ENCODE data around the gene ESYT2.

Gene ESYT2

DNA sequence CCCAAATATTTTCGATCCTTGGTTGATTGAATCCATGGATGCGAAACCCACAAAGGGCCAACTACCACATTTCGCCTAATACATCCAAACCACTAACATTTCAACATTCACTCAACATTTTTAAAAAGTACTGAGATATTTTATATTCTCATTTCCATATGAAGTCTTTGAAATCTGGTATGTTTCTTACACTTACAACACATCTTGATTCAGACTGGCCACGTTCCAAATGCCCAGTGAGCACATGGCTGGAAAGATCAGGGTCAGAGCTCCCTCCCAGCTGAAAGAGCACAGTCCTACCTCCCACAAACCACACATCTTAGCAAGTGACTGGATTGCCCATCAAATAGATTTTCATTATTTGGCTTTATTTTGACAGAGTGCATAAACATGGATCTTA lies 143.6 kb downstream of the ESYT2 start:
- Mint-ChIP-seq H3K27ac (no peak overlapping the region), H3K4me1 (peaks cover 7% of the 10 kb centered on the region), H3K9me3 (no peaks in the 10 kb centered on the region), H3K4me3 (no peak overlapping the region), H3K27me3 (no peaks in the 10 kb centered on the region), H3K36me3 (peaks cover 54% of the 10 kb centered on the region)
- CTCF ChIA-PET: interaction anchor here (1.5 kb wide), 1 partner anchor 9 kb away, joined by 4 read pairs; no protein-coding TSS in a partner anchor
- no peak for DNase-seq

DNA sequence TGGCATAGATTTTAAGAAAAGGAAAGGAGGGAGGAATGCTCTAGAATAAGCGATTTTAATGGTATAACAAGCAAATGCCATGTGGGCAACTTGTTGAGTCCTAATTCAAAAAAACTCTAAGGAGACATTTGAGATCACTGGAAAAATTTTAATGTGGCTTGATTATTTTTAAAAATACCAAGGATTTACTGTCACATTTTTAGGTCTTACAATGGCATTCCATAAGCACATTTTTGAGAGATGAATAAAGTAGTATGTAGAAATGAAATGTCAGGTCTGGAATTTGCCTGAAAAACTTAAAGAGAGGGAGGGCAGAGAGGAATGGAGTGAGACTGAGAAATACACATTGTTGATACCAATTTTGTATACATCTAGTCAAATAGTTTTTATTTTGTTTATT lies 145.0 kb downstream of the ESYT2 start:
- DNase-seq: no peak
- H3K9me3 Mint-ChIP-seq: no peaks in the 10 kb centered on the region
- peaks cover 13% of the 10 kb centered on the region for H3K4me1 Mint-ChIP-seq
- CTCF ChIA-PET: no interaction called here
- no peak overlapping the region for H3K4me3 Mint-ChIP-seq
- no peak overlapping the region for H3K27ac Mint-ChIP-seq
- peaks cover 61% of the 10 kb centered on the region for H3K36me3 Mint-ChIP-seq
- no peaks in the 10 kb centered on the region for H3K27me3 Mint-ChIP-seq

DNA sequence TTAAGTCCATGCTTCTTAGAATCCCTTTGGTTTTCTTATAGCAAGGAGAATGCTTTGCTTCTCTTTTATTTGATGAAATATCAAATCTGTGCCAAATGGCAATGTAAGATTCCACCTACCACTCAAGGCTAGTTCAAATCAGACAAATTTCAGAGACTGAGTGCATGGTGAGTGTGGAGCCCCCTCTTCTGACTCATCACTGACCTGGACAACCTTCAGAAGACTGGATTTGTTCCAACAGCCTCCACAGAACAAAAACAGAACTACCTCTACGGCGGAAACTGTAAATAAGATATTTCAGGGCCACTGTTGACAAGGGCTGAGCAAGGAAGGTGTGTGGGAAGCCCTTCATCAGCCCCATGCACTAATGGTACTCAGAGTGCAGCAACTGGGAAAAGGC lies 145.8 kb downstream of the ESYT2 start:
- CTCF ChIA-PET: no interaction called here
- no peak for DNase-seq
- Mint-ChIP-seq H3K27me3 (no peaks in the 10 kb centered on the region), H3K36me3 (peaks cover 62% of the 10 kb centered on the region), H3K4me1 (peaks cover 13% of the 10 kb centered on the region), H3K4me3 (no peak overlapping the region), H3K9me3 (no peaks in the 10 kb centered on the region), H3K27ac (peak overlapping the region; percentile 62)

DNA sequence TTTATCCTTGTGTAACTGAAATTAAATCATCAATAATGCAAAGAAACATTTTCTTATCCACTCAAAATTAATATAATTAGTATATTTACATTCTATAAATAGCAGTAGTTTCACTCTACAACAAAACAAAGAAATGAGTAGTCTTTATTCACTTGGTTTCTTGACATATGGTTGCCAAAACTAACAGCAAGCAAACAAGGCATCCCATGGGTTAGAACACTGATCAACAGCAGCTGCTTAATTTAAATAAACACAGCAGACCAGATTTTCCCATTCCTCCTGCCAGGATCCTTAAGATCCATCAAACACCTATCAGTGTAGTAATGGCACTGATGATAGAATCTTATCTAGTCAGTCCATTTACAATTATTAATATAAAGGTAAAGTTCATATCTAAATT lies 146.9 kb downstream of the ESYT2 start:
- H3K4me1 Mint-ChIP-seq: peaks cover 13% of the 10 kb centered on the region
- H3K27me3 Mint-ChIP-seq: no peaks in the 10 kb centered on the region
- no peak overlapping the region for H3K27ac Mint-ChIP-seq
- H3K9me3 Mint-ChIP-seq: no peaks in the 10 kb centered on the region
- H3K4me3 Mint-ChIP-seq: no peak overlapping the region
- CTCF ChIA-PET: no interaction called here
- DNase-seq: no peak
- peaks cover 56% of the 10 kb centered on the region for H3K36me3 Mint-ChIP-seq
